GM19463 (cell line): ENCODE data around the gene SMG1.
"Not testable (repeated sequence)": the region's sequence is repeated elsewhere in the genome, so short reads cannot be mapped to it uniquely, and the experiment has no call there.

Experiments
- ATAC-seq: cut with Tn5 transposase; IDR thresholded peaks from one replicate; pipeline ENCODE4 v1.9.1; 2021; ENCODE audit warnings: mild to moderate bottlenecking, moderate library complexity; ENCODE audit not compliant: unreplicated experiment

SMG1 gene

GRCh38 chr16:18801145-18801972 lies 124.8 kb downstream of the SMG1 start, which contains the start of gene ARL6IP1:
Gene ARL6IP1, minus strand, starts transcription at chr16:18801549. Its CDS starts 83 bp downstream, at chr16:18801466.
- ATAC-seq = peak; percentile 93

DNA sequence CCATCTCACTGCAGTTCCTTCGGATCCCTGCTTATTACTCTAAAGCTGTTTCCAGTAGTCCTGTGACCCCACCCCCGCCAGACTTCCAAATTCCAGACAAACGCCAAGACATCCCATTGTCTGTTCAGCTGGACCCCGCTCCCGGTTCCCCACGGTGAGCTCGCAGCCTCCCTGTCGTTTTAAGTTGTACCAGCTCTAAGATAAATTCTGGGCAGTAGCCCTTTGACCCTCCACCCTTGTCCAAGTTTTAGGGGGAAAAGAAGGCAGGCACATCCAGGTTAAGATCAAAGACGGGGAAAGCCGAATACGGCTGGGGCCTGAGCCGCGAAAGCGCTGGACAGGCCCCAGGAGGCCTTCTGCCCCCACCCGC lies 125.4 kb downstream of the SMG1 start:
- ATAC-seq = no peak

DNA sequence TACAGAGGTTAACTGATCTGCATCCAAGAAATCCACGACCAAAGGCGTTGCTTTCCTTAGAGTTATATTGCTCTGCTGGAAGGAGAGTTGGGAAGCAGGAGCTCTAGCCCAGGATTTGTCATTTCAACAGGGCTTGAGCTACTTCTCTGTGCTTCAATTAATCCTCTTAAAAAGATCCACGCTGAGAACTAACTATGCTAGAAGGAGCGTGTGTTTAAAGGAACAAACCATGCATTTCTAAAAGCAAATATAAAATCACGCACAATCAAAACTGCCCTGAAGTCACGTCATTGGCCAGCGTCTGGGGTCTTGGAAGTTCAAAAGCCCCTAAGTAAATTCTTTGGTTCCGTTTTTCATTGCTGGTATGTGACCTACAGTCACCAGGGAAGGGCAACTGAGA lies 125.9 kb downstream of the SMG1 start:
- no peak for ATAC-seq

- no peak for ATAC-seq
Observed at GRCh38 chr16:18799500-18799899, 126.7 kb downstream of the SMG1 start.

DNA sequence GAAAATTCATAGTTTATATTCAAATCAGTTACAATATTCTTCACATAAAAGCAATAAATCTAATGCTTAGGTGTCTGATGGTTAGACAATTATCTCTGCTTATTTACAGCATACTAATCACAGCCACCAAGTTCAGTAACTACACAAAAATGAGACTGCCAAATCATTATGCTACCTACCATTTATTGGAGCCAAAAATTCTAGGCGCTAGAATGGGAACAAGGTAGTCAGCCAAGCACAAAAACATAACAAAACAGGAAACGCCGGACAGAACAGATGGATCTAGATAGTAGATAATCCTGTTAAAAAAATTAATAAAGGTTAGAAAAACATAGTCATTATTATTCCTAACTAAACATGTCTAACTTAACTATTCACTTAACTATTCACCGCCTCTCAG lies 128.5 kb downstream of the SMG1 start:
- ATAC-seq = no peak

DNA sequence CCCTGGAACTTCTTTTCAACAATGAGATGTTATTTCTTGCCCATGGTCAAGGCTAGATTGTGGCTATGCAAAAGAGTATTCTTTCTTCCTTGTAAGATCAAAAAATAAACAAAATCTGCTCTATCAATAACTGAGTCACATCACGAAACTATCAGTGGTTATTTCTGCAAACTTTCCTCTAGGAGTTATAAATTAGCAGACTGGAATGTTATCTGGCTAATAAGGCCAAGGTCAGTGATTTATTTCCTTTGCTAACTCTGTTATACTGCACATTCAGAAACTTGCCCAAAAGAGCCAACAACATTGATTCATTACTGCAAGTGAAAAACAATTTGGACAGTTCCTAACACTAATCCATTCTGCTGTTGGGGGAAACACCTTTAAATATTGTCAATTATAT lies 129.8 kb downstream of the SMG1 start:
- no peak for ATAC-seq

DNA sequence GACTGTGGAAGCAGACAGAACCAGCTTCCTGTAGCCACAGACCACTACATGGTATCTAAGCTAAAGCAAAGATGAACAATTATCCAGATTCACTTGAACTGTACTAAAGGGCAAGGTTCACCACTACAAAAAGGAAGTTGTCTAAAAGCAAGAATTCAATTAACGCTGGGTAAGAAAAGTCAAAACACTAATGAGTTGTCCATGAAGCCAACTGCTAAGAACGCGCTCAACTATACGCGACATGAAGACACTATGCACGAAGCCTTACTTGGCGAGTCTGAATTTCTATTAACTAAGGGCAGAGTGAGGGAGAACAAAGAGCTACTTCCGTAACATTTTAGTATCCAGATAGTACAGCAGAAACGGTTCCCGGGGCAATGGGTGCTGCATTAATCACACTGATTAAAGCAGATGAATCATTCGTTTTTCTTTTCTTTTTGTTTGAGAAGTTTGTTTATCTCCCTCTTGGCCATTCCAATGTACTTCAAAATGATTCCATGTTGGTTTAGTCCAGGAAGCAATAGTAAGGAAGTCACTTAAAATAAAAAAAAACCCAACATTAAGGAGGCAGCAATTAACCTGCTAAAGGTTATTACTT lies 133.3 kb downstream of the SMG1 start:
- ATAC-seq = no peak

GRCh38 chr16:18789850-18790706 lies 136.1 kb downstream of the SMG1 start, which contains the start of gene RPS15A:
Gene RPS15A, minus strand, starts transcription at chr16:18790334. Its CDS starts 1,221 bp downstream, at chr16:18789113.
- peak; percentile 87 for ATAC-seq

- ATAC-seq = no peak
Observed at GRCh38 chr16:18789515-18789849, 136.7 kb downstream of the SMG1 start.

- ATAC-seq = no peak
Observed at GRCh38 chr16:18788828-18789514, 137.2 kb downstream of the SMG1 start.

GRCh38 chr16:18784917-18785623 lies 141.1 kb downstream of the SMG1 start:
- ATAC-seq = no peak

- no peak for ATAC-seq
Observed at GRCh38 chr16:18783430-18784341, 142.5 kb downstream of the SMG1 start.

GRCh38 chr16:18782697-18783429 lies 143.3 kb downstream of the SMG1 start:
- no peak for ATAC-seq

DNA sequence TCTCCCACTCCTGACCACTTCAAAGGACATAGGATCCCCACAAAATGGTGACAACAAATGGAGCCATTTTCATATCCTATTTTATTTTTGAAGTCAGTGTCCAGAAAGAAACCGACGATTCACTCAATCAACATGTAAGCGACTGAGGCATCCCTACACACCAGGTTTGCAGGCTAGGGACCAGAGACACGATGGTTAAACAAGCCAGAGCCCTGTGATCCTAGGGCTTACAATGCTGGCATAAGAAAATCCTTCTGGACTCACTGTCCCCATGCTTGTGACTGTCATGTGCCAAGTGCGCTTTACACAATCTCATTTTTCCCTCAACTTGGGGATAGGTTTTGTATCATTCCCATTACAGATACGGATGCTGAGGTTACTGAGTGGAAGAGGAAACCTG lies 145.0 kb downstream of the SMG1 start:
- not testable (repeated sequence) for ATAC-seq

DNA sequence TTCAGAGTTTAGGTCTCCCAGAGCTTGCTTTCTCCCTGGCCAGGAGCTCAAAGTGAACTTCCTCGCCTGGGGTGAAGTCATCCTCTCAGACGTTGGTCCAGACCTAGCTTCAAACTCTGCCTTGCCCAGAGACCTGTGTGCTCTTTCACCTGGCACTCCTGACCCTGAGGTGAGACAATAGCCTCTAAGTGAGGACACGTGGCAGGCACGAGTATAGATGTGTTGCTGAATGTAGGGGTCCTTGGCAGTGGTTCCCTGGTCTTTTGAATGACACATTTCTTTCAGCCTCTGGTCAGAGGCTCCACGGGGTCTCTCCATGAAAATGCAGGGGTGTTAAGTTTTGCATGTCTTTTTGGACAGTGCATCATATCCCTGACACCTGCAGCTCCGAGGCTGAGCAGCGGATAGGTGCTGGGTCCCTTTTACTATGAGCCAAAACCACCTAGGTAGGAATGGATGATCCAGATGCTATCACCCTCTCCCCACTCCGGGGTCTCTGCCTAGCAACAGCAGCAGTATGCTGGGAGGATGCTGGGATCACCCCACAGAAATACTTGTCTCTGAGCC lies 145.7 kb downstream of the SMG1 start:
- not testable (repeated sequence) for ATAC-seq

GRCh38 chr16:18777664-18778063 lies 148.5 kb downstream of the SMG1 start:
- ATAC-seq = not testable (repeated sequence)

GRCh38 chr16:18776334-18776733 lies 149.9 kb downstream of the SMG1 start:
- ATAC-seq = not testable (repeated sequence)

- ATAC-seq = not testable (repeated sequence)
Observed at GRCh38 chr16:18774651-18775050, 151.6 kb downstream of the SMG1 start.
